H1 (cell line): ENCODE data around the gene PXDN. TPM values are rescaled to one million over a fixed set of nuclear protein-coding genes. Genes with fewer than 3 reads are reported as not detected.

Experiments used
- CTCF ChIA-PET: fragments of 300-600 bp; sonication (Branson Sonifier 250); formaldehyde crosslinking; loops from one replicate; lab custom pipeline; 2021; ENCODE audit not compliant: partially characterized antibody; lab: Charles Lee
- POLR2A ChIA-PET: fragments of 300-600 bp; sonication (Branson Sonifier 250); formaldehyde crosslinking; loops from one replicate; lab custom pipeline; 2021; ENCODE audit warnings: inconsistent platforms; ENCODE audit not compliant: partially characterized antibody; lab: Charles Lee
- DNase-seq, 2 experiments: peaks; one replicate each; pipeline versions ENCODE4 v3.0.0 to v3.0.0-alpha.2; 2010 to 2022; ENCODE audit warnings: low spot score in 2 of 2, low read depth in 1 of 2, mixed read lengths in 1 of 2
- FAIRE-seq: peaks from 2 replicates; lab custom pipeline; 2011; peaks lifted over from hg19 to GRCh38; lab: Jason Lieb, UNC
- H2AFZ ChIP-seq: 2 replicates; pipeline ENCODE4 v1.8.1; 2012; ENCODE audit warnings: low read length, inconsistent platforms
- H2AK5ac ChIP-seq: 2 replicates; pipeline ENCODE4 v1.6.1; 2013; ENCODE audit warnings: low read depth, low read length
- H2BK120ac ChIP-seq: replicated peaks from 2 replicates; pipeline ENCODE3; 2013; ENCODE audit warnings: low read depth, low read length, inconsistent platforms
- H2BK12ac ChIP-seq: 2 replicates; pipeline ENCODE4 v1.6.1; 2013; ENCODE audit warnings: low read depth, low read length
- H2BK15ac ChIP-seq: 2 replicates; pipeline ENCODE4 v1.6.1; 2013; ENCODE audit warnings: low read length
- H2BK20ac ChIP-seq: 2 replicates; pipeline ENCODE4 v1.6.1; 2013; ENCODE audit warnings: low read length
- H2BK5ac ChIP-seq: 2 replicates; pipeline ENCODE4 v1.6.1; 2013; ENCODE audit warnings: low read depth, low read length
- H3K14ac ChIP-seq: 2 replicates; pipeline ENCODE4 v1.6.1; 2013; ENCODE audit warnings: inconsistent platforms; ENCODE audit not compliant: insufficient read length
- H3K18ac ChIP-seq: 2 replicates; pipeline ENCODE4 v1.6.1; 2013; ENCODE audit warnings: low read length; ENCODE audit errors: extremely low read depth
- H3K23ac ChIP-seq: 2 replicates; pipeline ENCODE4 v1.6.1; 2013; ENCODE audit warnings: inconsistent platforms; ENCODE audit not compliant: insufficient read length
- H3K23me2 ChIP-seq: 2 replicates; pipeline ENCODE4 v1.6.1; 2013; ENCODE audit warnings: low read depth, low read length
- H3K27ac ChIP-seq: 2 replicates; pipeline ENCODE4 v1.6.1; 2011; ENCODE audit warnings: low read depth, low read length, inconsistent platforms
- H3K27me3 ChIP-seq, 4 experiments: replicated peaks in 1 of 4; 1 replicate in 1 of 4; 2 replicates in 3 of 4; pipeline versions ENCODE4 v1.6.1 to v1.8.1; 2011 to 2013; ENCODE audit warnings: low read length in 3 of 4, mild to moderate bottlenecking in 3 of 4, inconsistent platforms in 2 of 4, mixed read lengths in 2 of 4, moderate library complexity in 1 of 4; ENCODE audit not compliant: control insufficient read depth in 3 of 4, insufficient read depth in 3 of 4; ENCODE audit errors: extremely low read depth in 1 of 4
- H3K36me3 ChIP-seq, 4 experiments: 2 replicates each; pipeline versions ENCODE4 v1.6.1 to v1.8.1; 2011 to 2013; ENCODE audit warnings: mild to moderate bottlenecking in 4 of 4, low read length in 3 of 4, moderate library complexity in 2 of 4, control low read depth in 1 of 4, inconsistent platforms in 1 of 4; ENCODE audit not compliant: insufficient read depth in 4 of 4, control insufficient read depth in 2 of 4
- H3K4ac ChIP-seq: replicated peaks from 2 replicates; pipeline ENCODE3; 2013; ENCODE audit warnings: low read length, low read depth, mixed read lengths, inconsistent platforms; ENCODE audit not compliant: insufficient read length
- H3K4me1 ChIP-seq, 4 experiments: replicated peaks in 1 of 4; 1 replicate in 1 of 4; 2 replicates in 3 of 4; pipeline versions ENCODE4 v1.6.1 to v1.8.1; 2011 to 2013; ENCODE audit warnings: low read length in 3 of 4, inconsistent platforms in 2 of 4, mixed read lengths in 1 of 4; ENCODE audit not compliant: insufficient read depth in 4 of 4, control insufficient read depth in 3 of 4
- H3K4me2 ChIP-seq, 2 experiments: 2 replicates each; pipeline versions ENCODE4 v1.6.1 to v1.8.1; 2011 to 2013; ENCODE audit warnings: low read depth in 2 of 2, low read length in 2 of 2, control low read depth in 1 of 2, inconsistent platforms in 1 of 2, mild to moderate bottlenecking in 1 of 2; ENCODE audit not compliant: insufficient read depth in 1 of 2
- H3K4me3 ChIP-seq, 4 experiments: fragments of 200-600, 300-600 bp in 1 of 4; sonication (generic), shearing (Covaris generic), sonication (Bioruptor Twin) in 1 of 4; 2 replicates each; pipeline versions ENCODE4 v1.5.1 to v1.8.1; 2011 to 2016; ENCODE audit warnings: low read length in 4 of 4, low read depth in 3 of 4, control low read depth in 2 of 4, inconsistent platforms in 2 of 4, mild to moderate bottlenecking in 2 of 4, mixed read lengths in 1 of 4, moderate library complexity in 1 of 4; ENCODE audit not compliant: insufficient read depth in 2 of 4; ENCODE audit errors: extremely low read depth in 1 of 4
- H3K56ac ChIP-seq: replicated peaks from 2 replicates; pipeline ENCODE3; 2013; ENCODE audit warnings: low read depth, mild to moderate bottlenecking, mixed read lengths, low read length, inconsistent platforms; ENCODE audit not compliant: insufficient read length
- H3K79me1 ChIP-seq: 2 replicates; pipeline ENCODE4 v1.6.1; 2013; ENCODE audit warnings: low read depth, low read length, control low read depth
- H3K79me2 ChIP-seq, 2 experiments: 2 replicates each; pipeline versions ENCODE4 v1.6.1 to v1.8.1; 2012 to 2013; ENCODE audit warnings: low read length in 2 of 2, mild to moderate bottlenecking in 2 of 2, inconsistent platforms in 1 of 2; ENCODE audit not compliant: insufficient read depth in 2 of 2, control insufficient read depth in 1 of 2
- H3K9ac ChIP-seq, 4 experiments: replicated peaks in 1 of 4; 1 replicate in 1 of 4; 2 replicates in 3 of 4; pipeline versions ENCODE4 v1.6.1 to v1.8.1; 2011 to 2013; ENCODE audit warnings: low read depth in 3 of 4, low read length in 3 of 4, control low read depth in 2 of 4, mild to moderate bottlenecking in 2 of 4, moderate library complexity in 2 of 4, inconsistent platforms in 1 of 4; ENCODE audit errors: extremely low read depth in 1 of 4
- H3K9me3 ChIP-seq, 2 experiments: 2 replicates each; pipeline versions ENCODE4 v1.6.1 to v1.8.1; 2012 to 2013; ENCODE audit warnings: mild to moderate bottlenecking in 2 of 2, moderate library complexity in 2 of 2, control low read depth in 1 of 2, inconsistent platforms in 1 of 2, low read depth in 1 of 2, low read length in 1 of 2, mixed read lengths in 1 of 2; ENCODE audit not compliant: insufficient read depth in 2 of 2
- H4K20me1 ChIP-seq, 2 experiments: replicated peaks in 1 of 2; 2 replicates each; pipeline versions ENCODE3 to v1.8.1; 2011 to 2013; ENCODE audit warnings: inconsistent platforms in 2 of 2, low read length in 2 of 2, mild to moderate bottlenecking in 1 of 2; ENCODE audit not compliant: insufficient read depth in 2 of 2, control insufficient read depth in 1 of 2
- H4K5ac ChIP-seq: 2 replicates; pipeline ENCODE4 v1.6.1; 2013; ENCODE audit warnings: low read length, low read depth, mixed read lengths, inconsistent platforms; ENCODE audit not compliant: insufficient read length
- H4K8ac ChIP-seq: 2 replicates; pipeline ENCODE4 v1.8.0; 2013; ENCODE audit warnings: mild to moderate bottlenecking, moderate library complexity, low read length, inconsistent platforms; ENCODE audit not compliant: insufficient read depth; ENCODE audit errors: extremely low read depth
- H4K91ac ChIP-seq: replicated peaks from 2 replicates; pipeline ENCODE3; 2013; ENCODE audit warnings: low read length, mixed read lengths, inconsistent platforms; ENCODE audit not compliant: insufficient read length
- BACH1 ChIP-seq: IDR thresholded peaks from 2 replicates; pipeline ENCODE4 v1.6.1; 2012; ENCODE audit warnings: low read length, improper control_type of control experiment
- HDAC2 ChIP-seq, 2 experiments: fragments of 300-600 bp in 1 of 2; sonication (generic) in 1 of 2; IDR thresholded peaks; 2 replicates each; pipeline ENCODE4 v1.6.1; 2011 to 2012; ENCODE audit warnings: low read depth in 2 of 2, low read length in 2 of 2, mild to moderate bottlenecking in 2 of 2, moderate library complexity in 2 of 2, borderline replicate concordance in 1 of 2, inconsistent platforms in 1 of 2
- RBBP5 ChIP-seq: IDR thresholded peaks from 2 replicates; pipeline ENCODE4 v1.7.1; 2012; ENCODE audit warnings: low read depth, mild to moderate bottlenecking, inconsistent platforms, low read length, moderate library complexity, borderline replicate concordance
- RFX5 ChIP-seq: IDR thresholded peaks from 2 replicates; pipeline ENCODE4 v1.6.1; 2011; ENCODE audit warnings: low read depth, low read length, improper control_type of control experiment, borderline replicate concordance
- SIN3A ChIP-seq, 2 experiments: IDR thresholded peaks in 1 of 2; conservative IDR thresholded peaks in 1 of 2; 2 replicates each; pipeline ENCODE4 v1.6.1; 2011 to 2012; ENCODE audit warnings: low read length in 2 of 2, improper control_type of control experiment in 1 of 2, low read depth in 1 of 2, mild to moderate bottlenecking in 1 of 2
- SP2 ChIP-seq: IDR thresholded peaks from 2 replicates; pipeline ENCODE4 v1.6.1; 2012; ENCODE audit warnings: mild to moderate bottlenecking, low read length, inconsistent platforms
- TBP ChIP-seq: IDR thresholded peaks from 2 replicates; pipeline ENCODE4 v1.6.1; 2011; ENCODE audit warnings: low read depth, low read length, improper control_type of control experiment
- WGBS, 2 experiments: shearing (Covaris generic) in 1 of 2; methylation state at CpG; one replicate each; pipeline versions ENCODE4 v1.1.6 to v1.1.7; 2013 to 2015; ENCODE audit warnings: low lambda C conversion rate in 2 of 2, mixed read lengths in 2 of 2, inconsistent platforms in 1 of 2, low coverage in 1 of 2, missing lambda C conversion rate in 1 of 2; ENCODE audit not compliant: insufficient replicate concordance in 2 of 2, insufficient coverage in 1 of 2, insufficient read length in 1 of 2; ENCODE audit errors: extremely low coverage in 1 of 2, missing lambda C conversion rate in 1 of 2; 5-methylcytosine and 5-hydroxymethylcytosine counted together
- polyA plus RNA-seq, 7 experiments: library from polyadenylated mRNA; depleted of rRNA in 3 of 7; stranded (reverse) in 5 of 7; unstranded in 2 of 7; fragments of >200 nt in 5 of 7; fragments of 200-250 nt in 2 of 7; gene quantifications; 1 replicate in 5 of 7; 2 replicates in 1 of 7; 4 replicates in 1 of 7; pipeline versions ENCODE4 v1.2.1 to v1.2.3, GENCODE V29; 2011 to 2013; ENCODE audit warnings: missing spikeins in 2 of 7, mixed read lengths in 2 of 7
- total RNA-seq: library from RNA; stranded (reverse); fragmentation: NEBNext Ultra II Directional; extraction: Animal tissue kit (Norgen Biotek cat#: 25700); gene quantifications from 2 replicates; pipeline ENCODE4 v1.2.1, GENCODE V29; 2021
- TF ChIP-seq, protein P1 (sequence below): IDR thresholded peaks from 2 replicates; pipeline ENCODE4 v1.6.1; 2012; ENCODE audit warnings: inconsistent platforms

The PXDN gene
- total and polyA plus RNA-seq, 2 of the 8 experiments (the other 6 are each of a cell fraction or from before 2014, with no cell fraction given), result 104 to 141 TPM

DNA sequence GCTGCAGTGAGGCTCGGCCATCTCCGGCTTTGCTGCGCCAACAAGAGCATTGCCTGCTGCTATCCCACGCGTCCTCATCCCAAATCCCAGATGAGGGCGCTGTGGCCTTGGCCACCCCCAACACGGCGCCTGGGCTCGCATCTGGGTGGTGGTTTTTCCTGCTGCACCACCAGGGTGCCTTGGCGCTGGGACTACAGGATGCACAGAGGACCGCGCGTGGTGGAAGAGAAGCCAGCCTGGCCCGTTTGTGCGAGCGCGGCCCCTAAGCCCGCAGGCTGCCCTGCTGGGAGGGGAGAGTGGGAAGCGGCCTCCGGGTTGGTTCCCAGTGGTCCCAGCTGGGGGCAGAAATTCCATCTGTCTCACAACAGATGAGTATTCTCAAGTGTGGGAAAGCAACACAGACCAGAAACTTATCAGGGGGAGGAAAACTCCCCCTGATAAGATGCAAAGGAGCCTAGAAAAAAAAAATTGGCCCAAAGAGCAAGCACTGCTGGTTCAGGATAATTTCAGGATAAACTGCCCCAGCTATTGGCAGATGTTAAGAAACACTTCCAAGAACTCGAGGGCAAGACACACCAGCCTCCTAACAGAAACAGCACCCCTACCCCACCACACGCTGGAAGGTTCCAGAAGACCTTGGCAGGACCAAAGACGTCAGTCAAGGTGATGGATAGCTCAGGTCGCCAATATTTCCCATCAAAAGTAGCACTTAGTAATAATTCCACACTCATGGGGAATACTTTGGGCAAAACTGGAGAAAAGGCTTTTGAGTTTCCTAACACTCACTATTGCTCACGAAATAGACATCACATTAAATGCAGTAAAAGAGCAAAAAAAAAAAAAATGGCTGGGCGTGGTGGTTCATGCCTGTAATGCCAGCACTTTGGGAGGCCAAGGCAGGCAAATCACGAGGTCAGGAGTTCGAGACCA is 152.1 kb downstream of the PXDN start:
- Histone ChIP-seq H4K8ac (peak overlapping the region; percentile 87; the same call in 1 of the 2 replicates), H3K4ac (peak overlapping the region; percentile 51), H2AFZ (no peak overlapping the region), H3K4me2 (peak overlapping the region; percentile 1 to 3; a peak in 1 of 4 replicates), H2AK5ac (no peak overlapping the region), H2BK20ac (peak overlapping the region; percentile 86; the same call in 1 of the 2 replicates), H3K4me3 (0 out of 8 replicates have a peak overlapping the region, but pooled peaks of 1 of the 4 experiments have one; percentile 15), H3K56ac (no peak overlapping the region), H3K9ac (no peak overlapping the region), H3K36me3 (no peaks in the 10 kb centered on the region; a peak in 1 of 8 replicates), H3K4me1 (peaks cover 0 to 16% (median 10%) of the 10 kb centered on the region in 4 experiments; a peak in 6 of 7 replicates), H3K79me1 (peaks cover 3% of the 10 kb centered on the region), H4K20me1 (peaks cover 0 to 10% of the 10 kb centered on the region in 2 experiments), H3K18ac (peak overlapping the region; percentile 48), H2BK12ac (peak overlapping the region; percentile 60; the same call in 1 of the 2 replicates), H2BK5ac (no peak overlapping the region), H2BK15ac (0 out of 2 replicates have a peak overlapping the region, but pooled peaks have one; percentile 92), H3K14ac (no peak overlapping the region), H3K23me2 (peaks cover 14% of the 10 kb centered on the region), H3K27ac (no peak overlapping the region), H4K91ac (no peak overlapping the region), H2BK120ac (no peak overlapping the region), H4K5ac (no peak overlapping the region), H3K9me3 (peaks cover 0 to 3% of the 10 kb centered on the region in 2 experiments; a peak in 1 of 4 replicates), H3K27me3 (no peaks in the 10 kb centered on the region), H3K23ac (no peak overlapping the region), H3K79me2 (no peaks in the 10 kb centered on the region)
- DNase-seq, result peak; percentile 82 to 83
- 45% methylated on average over 28 of the region's 28 CpGs; no CpG with 5 or more reads in 1 of the 2 experiments for WGBS, 2 experiments
- no peak for FAIRE-seq
- POLR2A ChIA-PET, result interaction anchor here (0.6 to 2.3 kb wide), 7 partner anchors 13 to 707 kb away, joined by 3 to 13 read pairs (median 3); no protein-coding TSS in a partner anchor
- CTCF ChIA-PET, result interaction anchor here (0.8 to 6.9 kb wide), 26 partner anchors 14 to 226 kb away, joined by 3 to 68 read pairs (median 5); no protein-coding TSS in a partner anchor
- TF ChIP-seq, protein P1, sequence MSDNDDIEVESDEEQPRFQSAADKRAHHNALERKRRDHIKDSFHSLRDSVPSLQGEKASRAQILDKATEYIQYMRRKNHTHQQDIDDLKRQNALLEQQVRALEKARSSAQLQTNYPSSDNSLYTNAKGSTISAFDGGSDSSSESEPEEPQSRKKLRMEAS, result peak; percentile 81
- TF ChIP-seq SP2, result no peak
- TF ChIP-seq SIN3A (conservative IDR thresholded peaks at IDR 0.05 in 1 of 2, IDR thresholded peaks at IDR 0.05 in 1 of 2; ENCODE audit: low read depth in 1 of 2, low read length in 2 of 2), result peak in 1 of 2 experiments; percentile 67; a peak in 1 of 4 replicates
- 0 out of 2 replicates have a peak, but pooled peaks have one; percentile 12 for TF ChIP-seq TBP
- TF ChIP-seq RBBP5, result 0 out of 2 replicates have a peak, but pooled peaks have one; percentile 78
- TF ChIP-seq BACH1, result peak; percentile 57
- TF ChIP-seq HDAC2 (IDR thresholded peaks at IDR 0.05; ENCODE audit: borderline replicate concordance in 1 of 2, low read depth in 2 of 2, low read length in 2 of 2), result peak in 1 of 2 experiments; percentile 63; a peak in 1 of 4 replicates
- TF ChIP-seq RFX5, result no peak
